Heart left ventricle (tissue), 16 donors: Measurements from ENCODE around the gene KMT5B. TPM values are rescaled to one million over a fixed set of nuclear protein-coding genes. Genes with fewer than 3 reads are reported as not detected.

Source experiments
- ATAC-seq, 4 donors: fragments of 200-7000 bp; cut with Tn5 transposase; one replicate each; pipeline ENCODE4 v1.9.1; 2020 to 2022; ENCODE audit warnings: moderate library complexity in 4 of 4, mild to moderate bottlenecking in 3 of 4, moderate number of reproducible peaks in 1 of 4
- DNase-seq, 5 donors: peaks; one replicate each; pipeline ENCODE4 v3.0.0-alpha.2; 2020
- H3K27ac ChIP-seq, 12 donors: fragments of 200-600 bp; sonication (generic) in 4 of 12; one replicate each; pipeline versions ENCODE4 v1.5.0 to v1.8.0; 2016 to 2022; ENCODE audit warnings: mild to moderate bottlenecking in 2 of 12
- H3K27me3 ChIP-seq, 9 donors: fragments of 200-600 bp; sonication (generic) in 2 of 9; one replicate each; pipeline versions ENCODE4 v1.5.1 to v1.8.0; 2016 to 2022; ENCODE audit warnings: mild to moderate bottlenecking in 3 of 9
- H3K36me3 ChIP-seq, 9 donors: fragments of 200-600 bp; sonication (generic) in 2 of 9; one replicate each; pipeline versions ENCODE4 v1.5.0 to v1.8.0; 2018 to 2022; ENCODE audit warnings: mild to moderate bottlenecking in 2 of 9
- H3K4me1 ChIP-seq, 12 donors: fragments of 200-600 bp; sonication (generic) in 4 of 12; one replicate each; pipeline versions ENCODE4 v1.5.0 to v1.8.0; 2016 to 2022; ENCODE audit warnings: mild to moderate bottlenecking in 3 of 12
- H3K4me3 ChIP-seq, 12 donors: fragments of 200-600 bp; sonication (generic) in 4 of 12; one replicate each; pipeline versions ENCODE4 v1.5.0 to v1.8.0; 2017 to 2022; ENCODE audit warnings: mild to moderate bottlenecking in 9 of 12, moderate library complexity in 4 of 12
- H3K9me3 ChIP-seq, 12 donors: fragments of 200-600 bp; sonication (generic) in 4 of 12; one replicate each; pipeline versions ENCODE4 v1.5.0 to v1.8.0; 2016 to 2022; ENCODE audit warnings: mild to moderate bottlenecking in 1 of 12
- POLR2A ChIP-seq, 2 donors: fragments of 450-650 bp; IDR thresholded peaks; one replicate each; pipeline ENCODE4 v1.6.1; 2017; ENCODE audit warnings: antibody characterized with exemption in 2 of 2, mild to moderate bottlenecking in 2 of 2, moderate library complexity in 2 of 2
- WGBS, 4 donors: extraction: QIAGEN DNeasy Blood & Tissue Kit in 2 of 4; methylation state at CpG; one replicate each; pipeline versions ENCODE4 v1.1.5 to v1.1.7; 2013 to 2018; 5-methylcytosine and 5-hydroxymethylcytosine counted together
- intact Hi-C, 10 donors: fragments of 100-400 bp; cut with DNase I; formaldehyde crosslinking; loops; one replicate each; pipeline versions ENCODE4 v1.11.1 to v1.14.2; 2022
- polyA plus RNA-seq, 2 donors: library from polyadenylated mRNA; stranded (reverse); fragments of 200-250 nt; gene quantifications; one replicate each; pipeline ENCODE4 v1.2.3, GENCODE V29; 2013
- total RNA-seq, 9 donors: library from RNA; depleted of rRNA in 2 of 9; stranded (reverse); fragments of >200 nt in 2 of 9; fragmentation: NEBNext Ultra II Directional in 3 of 9; extraction: Animal tissue kit (Norgen Biotek cat#: 25700) in 3 of 9; gene quantifications; one replicate each; pipeline versions ENCODE4 v1.1.0 to v1.2.4, GENCODE V29; 2016 to 2023
- TF ChIP-seq, protein P1 (sequence below), 12 donors: fragments of 200-600 bp; sonication (generic) in 4 of 12; IDR thresholded peaks; one replicate each; pipeline versions ENCODE4 v1.5.0 to v1.8.0; 2018 to 2022; ENCODE audit warnings: antibody characterized with exemption in 12 of 12, mild to moderate bottlenecking in 5 of 12
- donor health status: ischemic (EF 13 %, LVEDD 7.1; RV severe dilation, severe dysfunction).
- donor health status: healthy with polysubstance abuse.
- donor health status: DM: no; HTN: yes; CAD: no.
- donor health status: DM: no; HTN: no; CAD: no.
- donor health status: ischemic (EF 25% LVEDD 6.9; RV normal size, moderate dysfunction).
- donor health status: ischemic (EF 25% LVEDD 5.7; RV mildly dilated, moderate dysfunction).
- donor health status: healthy.
- donor health status: DM: yes; HTN: yes; CAD: no.
- donor health status: ischemic (EF 35%, LVEDD 5.7; RV mildly dilated, moderate dysfunction).
- donor health status: nonischemic (EF 11% LVEDD 7.7; RV severe dilation, severe dysfunction).
- donor health status: DM: yes; HTN: yes; CAD: no.
- donor health status: PGD.
- donor health status: ischemic (EF 29% LVEDD 5.4; RV normal size, mild dysfunction).
- donor health status: nonischemic (EF 23%, LVEDD 6.1; RV moderate dilation, normal function).

Gene KMT5B
- total and polyA plus RNA-seq, 11 donors, result 15.5 to 37.0 (median 26.5) TPM

DNA sequence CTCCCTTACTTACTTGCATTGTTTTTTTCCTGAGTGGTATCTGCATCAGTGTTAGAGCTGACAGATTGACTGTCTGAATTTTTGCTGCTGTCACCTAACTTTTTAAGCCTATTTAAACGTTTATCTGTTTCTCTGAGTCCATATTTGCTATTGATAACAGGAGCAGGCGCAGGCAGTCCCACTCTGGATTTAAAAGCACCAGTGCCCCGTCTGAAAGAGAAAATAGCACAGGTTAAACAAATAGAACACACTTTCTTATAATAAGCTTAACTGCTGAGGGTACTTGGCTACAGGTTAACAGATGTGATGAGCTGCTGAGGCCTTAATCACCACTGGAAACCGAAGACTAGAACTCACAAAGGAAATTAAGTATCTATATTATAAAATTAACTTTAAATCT lies 46.1 kb downstream of the KMT5B start:
- H3K27ac ChIP-seq, result no peak overlapping the region
- H3K36me3 ChIP-seq, result peaks cover 0 to 99% (median 92%) of the 10 kb centered on the region in 9 donors
- ATAC-seq (no peak), DNase-seq (no peak)
- H3K4me1 ChIP-seq, result no peaks in the 10 kb centered on the region
- no peaks in the 10 kb centered on the region for H3K9me3 ChIP-seq
- WGBS, 4 donors, result 72 to 81% (median 74%) methylated on average over 4 of the region's 4 CpGs
- no peak overlapping the region for H3K4me3 ChIP-seq
- TF ChIP-seq, protein P1, sequence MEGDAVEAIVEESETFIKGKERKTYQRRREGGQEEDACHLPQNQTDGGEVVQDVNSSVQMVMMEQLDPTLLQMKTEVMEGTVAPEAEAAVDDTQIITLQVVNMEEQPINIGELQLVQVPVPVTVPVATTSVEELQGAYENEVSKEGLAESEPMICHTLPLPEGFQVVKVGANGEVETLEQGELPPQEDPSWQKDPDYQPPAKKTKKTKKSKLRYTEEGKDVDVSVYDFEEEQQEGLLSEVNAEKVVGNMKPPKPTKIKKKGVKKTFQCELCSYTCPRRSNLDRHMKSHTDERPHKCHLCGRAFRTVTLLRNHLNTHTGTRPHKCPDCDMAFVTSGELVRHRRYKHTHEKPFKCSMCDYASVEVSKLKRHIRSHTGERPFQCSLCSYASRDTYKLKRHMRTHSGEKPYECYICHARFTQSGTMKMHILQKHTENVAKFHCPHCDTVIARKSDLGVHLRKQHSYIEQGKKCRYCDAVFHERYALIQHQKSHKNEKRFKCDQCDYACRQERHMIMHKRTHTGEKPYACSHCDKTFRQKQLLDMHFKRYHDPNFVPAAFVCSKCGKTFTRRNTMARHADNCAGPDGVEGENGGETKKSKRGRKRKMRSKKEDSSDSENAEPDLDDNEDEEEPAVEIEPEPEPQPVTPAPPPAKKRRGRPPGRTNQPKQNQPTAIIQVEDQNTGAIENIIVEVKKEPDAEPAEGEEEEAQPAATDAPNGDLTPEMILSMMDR (IDR thresholded peaks at IDR 0.05), result no peak
- no peak for TF ChIP-seq POLR2A (IDR thresholded peaks at IDR 0.05)
- intact Hi-C loops, result no loop called here
- no peaks in the 10 kb centered on the region for H3K27me3 ChIP-seq

DNA sequence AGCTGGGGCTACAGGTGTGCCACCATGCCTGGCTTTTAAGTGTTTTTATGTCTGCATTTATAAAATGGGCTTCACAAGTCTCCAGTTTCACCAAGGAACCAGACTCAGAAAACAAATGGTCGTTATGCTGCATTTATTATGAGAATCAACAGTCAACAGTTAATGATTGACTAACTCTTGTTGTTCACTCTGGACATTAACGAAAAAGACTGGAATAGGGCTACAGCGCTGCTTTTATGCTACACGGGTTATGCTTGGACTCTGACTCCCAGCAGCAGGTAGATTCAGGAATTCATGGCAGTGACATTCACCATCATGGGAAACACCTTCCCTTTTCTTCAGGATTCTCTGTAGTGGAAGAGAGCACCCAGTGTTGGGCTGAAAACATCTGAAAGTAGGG lies 47.5 kb downstream of the KMT5B start:
- Histone ChIP-seq H3K36me3 (peaks cover 0 to 90% (median 88%) of the 10 kb centered on the region in 9 donors), H3K27me3 (no peaks in the 10 kb centered on the region), H3K4me3 (no peak overlapping the region), H3K4me1 (no peaks in the 10 kb centered on the region), H3K9me3 (no peaks in the 10 kb centered on the region), H3K27ac (no peak overlapping the region)
- ATAC-seq (no peak), DNase-seq (no peak)
- 89 to 93% (median 90%) methylated on average over 4 of the region's 4 CpGs for WGBS, 4 donors
- TF ChIP-seq, protein P1 (IDR thresholded peaks at IDR 0.05), result no peak
- no peak for TF ChIP-seq POLR2A (IDR thresholded peaks at IDR 0.05)
- intact Hi-C loops, result no loop called here

DNA sequence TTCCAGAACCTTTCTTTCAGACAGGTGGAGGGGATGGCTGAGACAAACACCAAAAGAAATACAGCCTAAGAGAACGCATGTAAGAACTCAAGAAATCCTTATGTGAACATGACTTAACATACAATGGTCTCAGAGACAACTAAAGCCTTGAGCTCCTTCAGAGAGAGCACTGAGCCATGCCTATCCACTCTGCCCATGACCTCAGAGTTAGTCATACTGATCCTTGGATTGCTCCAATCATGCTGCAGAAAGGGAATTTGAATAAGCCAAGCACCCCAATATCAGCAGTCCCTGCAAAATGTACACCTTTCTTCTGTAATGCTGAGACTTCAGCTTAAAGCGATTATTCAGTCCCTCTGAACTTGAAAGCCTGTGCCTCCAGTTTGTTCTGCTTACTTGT lies 48.7 kb downstream of the KMT5B start:
- intact Hi-C loops, result no loop called here
- TF ChIP-seq, protein P1 (IDR thresholded peaks at IDR 0.05), result no peak
- no peak for TF ChIP-seq POLR2A (IDR thresholded peaks at IDR 0.05)
- H3K36me3 ChIP-seq, result peaks cover 0 to 80% (median 78%) of the 10 kb centered on the region in 9 donors
- WGBS, 4 donors, result 94 to 98% (median 97%) methylated on average over 2 of the region's 2 CpGs
- DNase-seq, result no peak
- ATAC-seq, result no peak
- H3K27me3 ChIP-seq, result no peaks in the 10 kb centered on the region
- no peaks in the 10 kb centered on the region for H3K4me1 ChIP-seq
- H3K4me3 ChIP-seq, result no peak overlapping the region
- H3K27ac ChIP-seq, result no peak overlapping the region
- no peaks in the 10 kb centered on the region for H3K9me3 ChIP-seq

DNA sequence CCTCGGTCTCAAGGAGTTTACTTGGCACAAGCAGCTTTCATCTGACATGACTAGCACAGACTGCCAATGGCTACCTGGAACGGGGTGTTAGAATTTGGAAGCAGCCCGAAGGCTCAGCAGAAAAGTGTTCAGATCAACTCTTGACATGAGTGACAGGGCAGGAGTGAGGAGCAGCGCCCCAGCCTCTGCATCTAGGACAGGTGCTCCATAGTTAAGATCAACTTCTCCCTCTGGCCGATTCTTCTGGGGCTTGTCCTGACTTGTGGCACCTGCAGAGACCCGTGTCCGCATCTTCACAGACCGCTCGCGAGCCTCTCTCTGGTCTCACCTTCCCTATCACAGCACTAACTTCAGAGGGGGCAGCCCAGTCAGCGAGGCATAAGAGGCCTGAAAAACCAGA lies 49.4 kb downstream of the KMT5B start:
- peaks cover 0 to 80% (median 75%) of the 10 kb centered on the region in 9 donors for H3K36me3 ChIP-seq
- no peaks in the 10 kb centered on the region for H3K4me1 ChIP-seq
- no peak overlapping the region for H3K27ac ChIP-seq
- intact Hi-C loops, result no loop called here
- TF ChIP-seq, protein P1 (IDR thresholded peaks at IDR 0.05), result no peak
- no peak for TF ChIP-seq POLR2A (IDR thresholded peaks at IDR 0.05)
- H3K4me3 ChIP-seq, result no peak overlapping the region
- 87 to 95% (median 91%) methylated on average over 11 of the region's 11 CpGs for WGBS, 4 donors
- no peaks in the 10 kb centered on the region for H3K9me3 ChIP-seq
- H3K27me3 ChIP-seq, result no peaks in the 10 kb centered on the region
- DNase-seq (no peak), ATAC-seq (no peak)
